GM23248 (cell line): ENCODE data around the gene ZER1. TPM values are rescaled to one million over a fixed set of nuclear protein-coding genes. Genes with fewer than 3 reads are reported as not detected.
A peak's percentile ranks its signal among the peaks of the same experiment; 100 is the strongest.

ENCODE experiments used
- DNase-seq: peaks from one replicate; pipeline ENCODE4 v3.0.0-alpha.2; 2015
- H2AFZ ChIP-seq: fragments of 200-600 bp; sonication (generic); 2 replicates; pipeline ENCODE4 v1.6.1; 2016; ENCODE audit warnings: antibody characterized with exemption
- H3F3A ChIP-seq: fragments of 200-600 bp; sonication (generic); 2 replicates; pipeline ENCODE4 v1.6.1; 2016; ENCODE audit warnings: mild to moderate bottlenecking, antibody characterized with exemption, mixed run types; ENCODE audit not compliant: insufficient read depth
- H3K27ac ChIP-seq: fragments of 200-600 bp; sonication (generic); 2 replicates; pipeline ENCODE4 v1.5.1; 2016; ENCODE audit warnings: mild to moderate bottlenecking
- H3K27me3 ChIP-seq: fragments of 200-600 bp; sonication (generic); replicated peaks from 2 replicates; pipeline ENCODE4 v1.6.1; 2016; ENCODE audit warnings: mild to moderate bottlenecking; ENCODE audit not compliant: insufficient read depth
- H3K36me3 ChIP-seq: fragments of 200-600 bp; sonication (generic); 2 replicates; pipeline ENCODE4 v1.6.1; 2016; ENCODE audit warnings: low read depth, mild to moderate bottlenecking
- H3K4me1 ChIP-seq: fragments of 200-600 bp; sonication (generic); 2 replicates; pipeline ENCODE4 v1.6.1; 2016; ENCODE audit warnings: mild to moderate bottlenecking; ENCODE audit not compliant: insufficient read depth
- H3K4me2 ChIP-seq: fragments of 200-600 bp; sonication (generic); one replicate; pipeline ENCODE4 v1.6.1; 2016; ENCODE audit warnings: mild to moderate bottlenecking; ENCODE audit not compliant: unreplicated experiment
- H3K4me3 ChIP-seq: fragments of 200-600 bp; sonication (generic); 2 replicates; pipeline ENCODE4 v1.5.1; 2016; ENCODE audit warnings: mild to moderate bottlenecking
- H3K79me2 ChIP-seq: fragments of 200-600 bp; sonication (generic); 2 replicates; pipeline ENCODE4 v1.6.1; 2016; ENCODE audit warnings: mild to moderate bottlenecking; ENCODE audit not compliant: insufficient read depth
- H3K9ac ChIP-seq: fragments of 200-600 bp; sonication (generic); 2 replicates; pipeline ENCODE4 v1.6.1; 2016; ENCODE audit warnings: mild to moderate bottlenecking
- H3K9me2 ChIP-seq: fragments of 200-600 bp; sonication (generic); 2 replicates; pipeline ENCODE4 v1.6.1; 2016; ENCODE audit warnings: mixed run types, mild to moderate bottlenecking, moderate library complexity; ENCODE audit not compliant: insufficient read depth
- H3K9me3 ChIP-seq: fragments of 200-600 bp; sonication (generic); one replicate; pipeline ENCODE4 v1.6.1; 2017; ENCODE audit warnings: low read depth
- H4K20me1 ChIP-seq: fragments of 200-600 bp; sonication (generic); 2 replicates; pipeline ENCODE4 v1.6.0; 2016; ENCODE audit not compliant: insufficient read depth
- EZH2 ChIP-seq: fragments of 200-600 bp; sonication (generic); IDR thresholded peaks from 2 replicates; pipeline ENCODE4 v1.6.1; 2018; ENCODE audit warnings: antibody characterized with exemption, mild to moderate bottlenecking; ENCODE audit not compliant: insufficient read depth, poor library complexity, severe bottlenecking
- EZH2phosphoT487 ChIP-seq: fragments of 200-600 bp; sonication (generic); IDR thresholded peaks from 2 replicates; pipeline ENCODE4 v1.6.1; 2018; ENCODE audit warnings: antibody characterized with exemption, moderate library complexity, mild to moderate bottlenecking, low read depth; ENCODE audit not compliant: insufficient read depth
- WGBS, 2 experiments: methylation state at CpG; one replicate each; pipeline ENCODE4 v1.1.6; 2015 to 2017; ENCODE audit warnings: low lambda C conversion rate in 2 of 2, low coverage in 1 of 2; ENCODE audit errors: missing lambda C conversion rate in 2 of 2; 5-methylcytosine and 5-hydroxymethylcytosine counted together
- in situ Hi-C: fragments of 300-500 bp; cut with MboI; formaldehyde crosslinking; loops from 2 replicates; pipeline ENCODE4 v1.15.0; 2020
- polyA plus RNA-seq: library from polyadenylated mRNA; unstranded; fragments of >200 nt; fragmentation: Nextera tagmentation; extraction: Ambion mirVana; gene quantifications from 2 replicates; pipeline ENCODE4 v1.2.1, GENCODE V29; 2016
- total RNA-seq: library from RNA; depleted of rRNA; stranded (reverse); fragments of >200 nt; shearing (Covaris generic); gene quantifications from 2 replicates; pipeline ENCODE4 v1.2.3, GENCODE V29; 2014

The ZER1 gene
- total and polyA plus RNA-seq, 2 experiments from 2014 or later: 20.0 to 28.9 TPM

DNA sequence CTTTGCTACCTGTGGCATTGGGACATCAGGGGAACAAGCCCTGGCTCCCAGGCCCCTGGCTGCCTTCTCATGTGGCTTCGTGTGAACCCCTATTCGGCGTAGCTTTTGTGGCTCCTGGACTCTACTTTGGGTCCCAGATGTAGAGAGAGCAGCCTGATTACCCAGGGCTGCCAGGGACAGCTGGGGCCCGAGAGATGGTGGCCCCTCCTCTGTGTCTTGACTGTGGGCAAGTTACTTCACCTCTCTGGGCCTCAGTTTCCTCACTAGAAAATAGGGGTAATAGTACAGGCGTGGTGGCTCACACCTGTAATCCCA, 67.4 kb downstream of the ZER1 start:
- TF ChIP-seq EZH2: no peak
- no peak for TF ChIP-seq EZH2phosphoT487
- no peaks in the 10 kb centered on the region for H3K4me1 ChIP-seq

DNA sequence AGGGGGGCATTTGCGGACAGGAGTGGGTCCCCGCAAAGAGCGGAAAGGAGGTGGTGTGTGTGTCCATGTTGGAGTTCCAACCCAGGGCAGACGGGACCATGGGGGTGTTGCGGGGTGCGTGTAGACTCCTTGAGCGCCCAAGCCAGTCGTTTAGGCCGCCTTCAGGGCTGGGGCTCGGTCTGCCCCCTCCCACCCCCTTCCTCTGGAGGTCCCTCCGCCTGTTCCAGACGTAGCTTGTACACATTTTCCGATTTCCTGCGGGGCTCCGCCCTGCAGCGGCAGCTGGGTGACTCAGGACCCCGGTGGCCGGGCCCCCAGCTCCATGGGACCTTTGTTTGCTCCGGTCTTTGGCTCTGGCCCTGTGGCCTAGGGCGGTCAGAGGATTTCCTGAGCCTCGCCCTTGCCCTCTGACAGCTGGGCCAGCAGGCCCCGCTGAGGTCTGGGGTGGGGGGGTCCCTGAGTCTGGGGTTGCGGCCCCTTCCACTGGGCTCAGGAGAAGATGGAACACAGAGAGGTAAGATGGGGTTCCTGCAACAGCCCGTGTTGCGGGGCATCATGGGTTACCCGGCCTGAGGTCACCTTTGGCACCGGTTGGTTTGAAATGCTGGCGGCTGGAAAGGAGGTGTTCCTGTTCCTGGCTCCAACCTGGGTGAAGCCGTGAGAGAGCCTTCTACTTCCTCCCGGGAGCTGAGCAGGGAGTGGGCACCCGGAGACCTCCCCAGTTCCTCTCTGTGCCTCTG, 67.9 kb downstream of the ZER1 start:
- WGBS, 2 experiments: 81 to 83% methylated on average over 27 to 31 of the region's 31 CpGs
- H3K9ac ChIP-seq: no peak overlapping the region
- no peak overlapping the region for H2AFZ ChIP-seq
- H3K79me2 ChIP-seq: no peaks in the 10 kb centered on the region
- no peak for DNase-seq
- H3K4me2 ChIP-seq: no peak overlapping the region
- H3K4me3 ChIP-seq: no peak overlapping the region
- no peaks in the 10 kb centered on the region for H3K27me3 ChIP-seq
- no peaks in the 10 kb centered on the region for H4K20me1 ChIP-seq
- no peak for TF ChIP-seq EZH2
- no peaks in the 10 kb centered on the region for H3K9me3 ChIP-seq
- H3K27ac ChIP-seq: no peak overlapping the region
- no peaks in the 10 kb centered on the region for H3F3A ChIP-seq
- no peaks in the 10 kb centered on the region for H3K4me1 ChIP-seq
- no peaks in the 10 kb centered on the region for H3K9me2 ChIP-seq
- H3K36me3 ChIP-seq: no peaks in the 10 kb centered on the region
- in situ Hi-C loops: no loop called here

More for the DNA sequence above, 67.4 kb downstream of the ZER1 start:
- no peak overlapping the region for H3K9ac ChIP-seq
- H3K9me3 ChIP-seq: no peaks in the 10 kb centered on the region
- H3K4me2 ChIP-seq: no peak overlapping the region
- H2AFZ ChIP-seq: no peak overlapping the region
- H3K27ac ChIP-seq: no peak overlapping the region
- in situ Hi-C loops: no loop called here
- H3F3A ChIP-seq: no peaks in the 10 kb centered on the region
- H3K9me2 ChIP-seq: no peaks in the 10 kb centered on the region
- no peak for DNase-seq
- WGBS, 2 experiments: 84 to 87% methylated on average over 5 of the region's 5 CpGs
- no peaks in the 10 kb centered on the region for H3K27me3 ChIP-seq
- H3K36me3 ChIP-seq: no peaks in the 10 kb centered on the region
- no peak overlapping the region for H3K4me3 ChIP-seq
- H3K79me2 ChIP-seq: no peaks in the 10 kb centered on the region
- no peaks in the 10 kb centered on the region for H4K20me1 ChIP-seq

DNA sequence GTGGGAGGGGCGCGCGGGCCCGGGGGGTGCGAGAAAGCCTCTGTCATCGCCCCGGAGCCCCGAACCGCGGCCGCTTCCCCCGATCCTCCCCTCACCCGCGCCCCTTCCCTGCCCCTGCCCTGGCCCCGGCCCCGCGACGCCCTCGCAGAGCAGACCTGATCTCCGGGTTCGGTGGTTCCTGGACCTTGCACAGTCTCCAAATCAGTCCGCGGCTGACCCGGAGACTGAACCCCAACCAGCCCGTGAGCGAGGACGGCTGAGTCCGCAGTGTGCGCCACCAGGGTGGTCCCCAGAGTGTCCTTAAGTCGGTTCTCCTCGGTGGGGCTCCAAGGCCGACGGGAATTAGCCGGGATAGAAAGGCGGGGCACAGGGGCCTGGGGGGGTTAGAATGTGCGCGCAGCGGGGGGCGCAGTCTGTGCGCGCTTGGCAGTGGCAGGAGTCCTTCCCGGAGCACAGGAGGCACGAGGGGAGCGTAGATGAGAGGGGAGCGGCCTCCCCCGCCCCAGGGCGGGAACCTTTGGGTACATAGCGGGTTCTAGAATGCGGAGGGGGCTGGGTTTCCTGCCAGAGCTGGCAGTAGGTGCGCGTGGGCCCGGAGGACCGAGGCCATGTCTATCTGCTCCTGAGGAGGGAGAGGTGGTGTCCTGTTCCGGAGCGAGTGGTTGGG, 68.6 kb downstream of the ZER1 start:
- in situ Hi-C loops: no loop called here
- TF ChIP-seq EZH2: no peak
- no peak for TF ChIP-seq EZH2phosphoT487
- no peaks in the 10 kb centered on the region for H4K20me1 ChIP-seq
- peak overlapping the region; percentile 67 for H3K9ac ChIP-seq
- no peaks in the 10 kb centered on the region for H3F3A ChIP-seq
- no peaks in the 10 kb centered on the region for H3K36me3 ChIP-seq
- peak overlapping the region; percentile 78 for H2AFZ ChIP-seq
- H3K4me3 ChIP-seq: peak overlapping the region; percentile 80
- H3K9me2 ChIP-seq: no peaks in the 10 kb centered on the region
- H3K9me3 ChIP-seq: no peaks in the 10 kb centered on the region
- 15 to 23% methylated on average over 19 to 54 of the region's 55 CpGs for WGBS, 2 experiments
- H3K27ac ChIP-seq: no peak overlapping the region
- no peaks in the 10 kb centered on the region for H3K27me3 ChIP-seq
- peak; percentile 27 for DNase-seq
- H3K4me2 ChIP-seq: peak overlapping the region; percentile 75
- no peaks in the 10 kb centered on the region for H3K4me1 ChIP-seq
- no peaks in the 10 kb centered on the region for H3K79me2 ChIP-seq

DNA sequence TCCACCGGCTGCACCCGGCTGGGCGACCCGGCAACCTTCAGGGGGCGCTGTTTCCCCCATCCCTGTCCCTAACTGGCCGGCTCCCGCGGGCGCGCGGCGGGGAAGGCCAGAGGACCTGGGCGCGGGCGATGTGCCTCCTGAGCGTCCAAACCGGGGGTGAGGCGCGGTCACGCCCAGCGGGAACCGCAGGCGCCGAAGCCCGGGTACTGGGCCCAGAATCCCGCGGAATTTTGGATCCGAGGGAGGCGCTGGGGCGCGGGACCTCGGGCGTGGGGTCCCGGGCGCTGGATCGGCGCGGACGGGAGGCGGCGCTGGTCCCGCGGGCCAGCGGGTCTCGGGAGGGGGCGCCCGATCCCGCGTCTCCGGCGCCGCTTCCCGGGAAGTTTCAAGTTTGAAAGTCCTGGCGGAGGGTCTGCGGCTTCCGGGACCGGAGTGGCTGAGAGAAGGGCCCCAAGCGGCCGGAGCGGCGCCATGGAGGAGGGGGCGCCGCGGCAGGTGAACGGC, 69.2 kb downstream of the ZER1 start, which contains the start of gene PKN3:
TSS of gene PKN3 (plus strand) at position 59 of the 504 bp plus-strand sequence. CDS start at position 472, 413 bp downstream.
- peak within 1 kb of the TSS; percentile 78 for H2AFZ ChIP-seq
- TF ChIP-seq EZH2 (no peak), EZH2phosphoT487 (no peak)
- H3K4me3 ChIP-seq: peak within 1 kb of the TSS; percentile 80
- H4K20me1 ChIP-seq: no peaks in the 10 kb centered on the region
- peak within 1 kb of the TSS; percentile 67 for H3K9ac ChIP-seq
- H3K27ac ChIP-seq: no peak within 1 kb of the TSS
- no peaks in the 10 kb centered on the region for H3K36me3 ChIP-seq
- H3K4me1 ChIP-seq: peaks cover 4% of the 10 kb centered on the region; the same call in 1 of the 2 replicates
- peaks cover 3% of the 10 kb centered on the region for H3F3A ChIP-seq
- H3K79me2 ChIP-seq: no peaks in the 10 kb centered on the region
- H3K9me3 ChIP-seq: no peaks in the 10 kb centered on the region
- 1% methylated on average over 55 to 65 of the region's 65 CpGs for WGBS, 2 experiments
- no peaks in the 10 kb centered on the region for H3K9me2 ChIP-seq
- H3K4me2 ChIP-seq: peak within 1 kb of the TSS; percentile 75
- H3K27me3 ChIP-seq: no peaks in the 10 kb centered on the region
- peak; percentile 90 for DNase-seq
- in situ Hi-C loops: no loop called here
